HG02571 (cell line): ENCODE measurements around the gene KREMEN2.

Experiments
- ATAC-seq: cut with Tn5 transposase; IDR thresholded peaks from one replicate; pipeline ENCODE4 v1.9.1; 2021; ENCODE audit warnings: mild to moderate bottlenecking, moderate library complexity; ENCODE audit not compliant: unreplicated experiment

Gene KREMEN2

GRCh38 chr16:3000540-3000939, 36.5 kb downstream of the KREMEN2 start:
- no peak for ATAC-seq

- ATAC-seq: no peak
These were observed 37.2 kb downstream of the KREMEN2 start for GRCh38 chr16:3001316-3001715.

- ATAC-seq: peak; percentile 93
These were observed 39.7 kb downstream of the KREMEN2 start for GRCh38 chr16:3003582-3004270.

- peak; percentile 15 for ATAC-seq
These were observed 40.2 kb downstream of the KREMEN2 start for GRCh38 chr16:3004319-3004718.

GRCh38 chr16:3004781-3005284, 40.8 kb downstream of the KREMEN2 start:
- no peak for ATAC-seq

- no peak for ATAC-seq
These were observed 43.2 kb downstream of the KREMEN2 start for GRCh38 chr16:3007059-3007956.

- no peak for ATAC-seq
These were observed 44.0 kb downstream of the KREMEN2 start for GRCh38 chr16:3007957-3008689.

GRCh38 chr16:3008690-3009037, 44.6 kb downstream of the KREMEN2 start:
- no peak for ATAC-seq

GRCh38 chr16:3009568-3010390, 45.7 kb downstream of the KREMEN2 start:
- no peak for ATAC-seq

- ATAC-seq: no peak
These were observed 46.4 kb downstream of the KREMEN2 start for GRCh38 chr16:3010510-3010909.

GRCh38 chr16:3012246-3012645, 48.2 kb downstream of the KREMEN2 start:
- no peak for ATAC-seq

GRCh38 chr16:3012828-3013420, 48.8 kb downstream of the KREMEN2 start, which contains the start of gene CLDN9:
TSS of gene CLDN9 (plus strand) at chr16:3012923. CDS start at chr16:3013363, 440 bp downstream.
- no peak for ATAC-seq

GRCh38 chr16:3013491-3013951, 49.4 kb downstream of the KREMEN2 start:
- no peak for ATAC-seq

- ATAC-seq: no peak
These were observed 50.1 kb downstream of the KREMEN2 start for GRCh38 chr16:3013998-3014690.

- ATAC-seq: no peak
These were observed 50.9 kb downstream of the KREMEN2 start for GRCh38 chr16:3014971-3015370.

GRCh38 chr16:3015865-3016521, 51.9 kb downstream of the KREMEN2 start:
- ATAC-seq: no peak

GRCh38 chr16:3017344-3017743, 53.3 kb downstream of the KREMEN2 start:
- ATAC-seq: no peak
